NOMO-1 (cell line): Measurements from ENCODE around the gene SLC34A3.
A peak's percentile ranks its signal among the peaks of the same experiment; 100 is the strongest.
"Not testable (repeated sequence)": the region's sequence is repeated elsewhere in the genome, so short reads cannot be mapped to it uniquely, and the experiment has no call there.

Source experiments
- DNase-seq, 2 experiments: peaks; one replicate each; lab custom pipeline; 2025; ENCODE audit not compliant: unreplicated experiment in 2 of 2; lab: John Stamatoyannopoulos, UW

SLC34A3 gene

DNA sequence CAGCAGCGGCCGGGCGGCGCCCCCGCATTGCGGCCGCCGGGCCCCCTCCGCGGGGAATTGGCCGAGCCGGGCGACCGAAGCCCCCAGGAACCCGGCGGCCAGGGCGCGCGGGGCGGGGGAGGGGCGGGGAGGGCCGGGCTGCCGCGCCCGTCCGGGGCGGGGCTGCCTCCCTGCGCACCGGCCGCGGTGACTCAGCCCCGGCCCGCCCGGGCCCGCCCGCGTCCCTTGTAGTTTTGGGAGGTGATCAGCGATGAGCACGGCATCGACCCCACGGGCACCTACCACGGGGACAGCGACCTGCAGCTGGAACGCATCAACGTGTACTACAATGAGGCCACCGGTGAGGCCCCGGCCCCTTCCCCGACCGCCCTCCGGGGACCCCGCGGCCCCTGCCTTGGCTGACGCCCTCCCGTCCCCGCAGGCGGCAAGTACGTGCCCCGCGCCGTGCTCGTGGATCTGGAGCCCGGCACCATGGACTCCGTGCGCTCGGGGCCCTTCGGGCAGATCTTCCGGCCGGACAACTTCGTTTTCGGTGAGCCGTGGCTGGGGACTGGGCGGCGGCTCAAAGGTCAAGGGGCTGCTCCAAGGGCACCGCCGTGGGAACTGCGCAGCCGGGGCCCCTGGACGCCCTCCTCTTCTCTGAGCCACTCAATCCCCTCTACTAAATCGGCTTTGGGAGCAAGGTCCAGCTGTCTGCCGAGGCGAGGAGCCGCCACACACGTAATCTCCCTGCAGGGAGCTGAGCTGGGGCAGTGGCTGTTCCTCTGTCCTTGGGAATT, 11.0 kb downstream of the SLC34A3 start:
- DNase-seq: peak; percentile 47 to 74

GRCh38 chr9:137242269-137243203, 11.8 kb downstream of the SLC34A3 start:
- DNase-seq: no peak

DNA sequence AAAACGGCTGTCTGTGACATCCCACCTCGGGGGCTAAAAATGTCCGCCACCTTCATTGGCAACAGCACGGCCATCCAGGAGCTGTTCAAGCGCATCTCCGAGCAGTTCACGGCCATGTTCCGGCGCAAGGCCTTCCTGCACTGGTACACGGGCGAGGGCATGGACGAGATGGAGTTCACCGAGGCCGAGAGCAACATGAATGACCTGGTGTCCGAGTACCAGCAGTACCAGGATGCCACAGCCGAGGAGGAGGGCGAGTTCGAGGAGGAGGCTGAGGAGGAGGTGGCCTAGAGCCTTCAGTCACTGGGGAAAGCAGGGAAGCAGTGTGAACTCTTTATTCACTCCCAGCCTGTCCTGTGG, 12.5 kb downstream of the SLC34A3 start:
- DNase-seq: not testable (repeated sequence)

DNA sequence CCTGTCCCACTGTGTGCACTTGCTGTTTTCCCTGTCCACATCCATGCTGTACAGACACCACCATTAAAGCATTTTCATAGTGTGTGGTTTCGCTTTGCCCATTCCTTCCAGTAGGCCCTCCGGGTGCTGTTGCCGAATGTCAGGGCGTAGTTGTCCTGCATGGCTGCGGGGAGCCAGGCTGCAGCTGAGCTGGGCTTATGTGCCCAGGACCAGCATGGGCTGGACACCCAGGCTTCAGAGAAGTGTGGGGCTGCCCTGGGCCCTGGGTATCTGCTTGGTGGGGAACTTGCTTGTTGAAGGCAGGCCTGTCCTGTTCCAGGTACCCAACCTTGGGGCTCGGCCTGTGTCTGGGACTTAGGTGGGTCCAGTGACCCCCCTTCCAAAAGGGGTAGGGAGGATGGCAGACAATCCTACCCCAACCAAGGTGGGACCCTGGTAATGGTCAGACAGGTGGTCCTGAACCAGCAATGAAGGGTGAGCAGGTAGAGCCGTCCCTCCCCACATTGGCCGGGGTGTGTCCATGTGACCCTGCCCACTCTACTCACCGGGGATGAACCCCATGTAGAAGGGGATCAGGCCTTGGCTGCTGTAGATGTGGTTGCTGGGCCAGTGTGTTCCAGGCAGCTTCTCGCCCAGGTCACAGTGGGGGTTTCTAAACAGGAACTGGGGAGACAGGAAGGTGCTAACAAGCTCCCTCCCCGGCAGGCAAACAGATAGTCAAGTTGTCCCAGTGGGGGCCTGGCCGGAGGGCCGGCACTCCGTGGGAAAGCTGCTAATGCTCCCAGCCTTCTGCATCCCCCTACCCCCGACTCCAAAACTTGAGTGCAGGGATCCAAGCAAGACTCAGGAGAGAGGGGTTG, 13.2 kb downstream of the SLC34A3 start:
- DNase-seq: no peak

GRCh38 chr9:137244486-137245449, 14.1 kb downstream of the SLC34A3 start:
- no peak for DNase-seq

GRCh38 chr9:137245450-137246421, 15.0 kb downstream of the SLC34A3 start:
- DNase-seq: no peak

- DNase-seq: no peak
Observed at GRCh38 chr9:137247135-137247915, 16.6 kb downstream of the SLC34A3 start.

DNA sequence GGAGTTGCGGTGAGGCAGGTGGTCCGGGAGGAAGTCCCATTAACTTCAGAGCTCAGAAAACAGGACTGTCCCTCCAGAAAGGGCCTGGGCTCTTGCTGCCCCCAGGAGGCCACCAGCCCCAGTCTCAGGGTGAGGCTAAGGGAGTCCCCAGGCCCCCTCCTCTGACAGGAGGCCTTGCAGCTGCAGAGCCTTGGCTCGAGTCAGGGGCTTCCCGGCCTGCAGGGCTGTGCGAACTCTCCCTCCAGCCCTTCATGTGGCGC, 17.1 kb downstream of the SLC34A3 start:
- no peak for DNase-seq

- no peak for DNase-seq
Observed at GRCh38 chr9:137250329-137251193, 19.9 kb downstream of the SLC34A3 start.

- DNase-seq: no peak
Observed at GRCh38 chr9:137251194-137251461, 20.4 kb downstream of the SLC34A3 start, which contains the start of gene STPG3. Gene STPG3 (plus strand): TSS chr9:137251286. CDS start chr9:137251287, 1 bp downstream.

GRCh38 chr9:137251490-137252268, 21.0 kb downstream of the SLC34A3 start:
- no peak for DNase-seq

GRCh38 chr9:137252555-137253506, 22.1 kb downstream of the SLC34A3 start:
- no peak for DNase-seq

GRCh38 chr9:137253717-137254623, 23.3 kb downstream of the SLC34A3 start:
- peak in 1 of 2 experiments; percentile 20 for DNase-seq
